Activated CD8-positive, alpha-beta T cell treated with anti-CD3 and anti-CD28 coated beads, Interleukin-2, amount 10 ng/mL, durations not matched to agents 7 days and 5 days (primary cell): ENCODE measurements around the gene ZFR. TPM values are rescaled to one million over a fixed set of nuclear protein-coding genes. Genes with fewer than 3 reads are reported as not detected.
"Not testable (repeated sequence)": the region's sequence is repeated elsewhere in the genome, so short reads cannot be mapped to it uniquely, and the experiment has no call there.

Experiments
- ATAC-seq: fragments of 150-1000 bp; cut with Tn5 transposase; one replicate; pipeline ENCODE4 v1.10.0; 2021; ENCODE audit warnings: moderate library complexity
- CTCF ChIA-PET: fragments of 350-600 bp; sonication (Branson Sonifier 250); formaldehyde crosslinking; loops from one replicate; lab custom pipeline; 2021; ENCODE audit warnings: antibody characterized with exemption; lab: Charles Lee
- POLR2A ChIA-PET: fragments of 350-600 bp; sonication (Branson Sonifier 250); formaldehyde crosslinking; loops from one replicate; lab custom pipeline; 2021; ENCODE audit warnings: antibody characterized with exemption; lab: Charles Lee
- DNase-seq: peaks from one replicate; pipeline ENCODE4 v3.0.0-alpha.2; 2020
- H3K27ac Mint-ChIP-seq: one replicate; pipeline ENCODE4 v1.8.0; 2021; ENCODE audit warnings: mild to moderate bottlenecking, mixed read lengths
- H3K27me3 Mint-ChIP-seq: one replicate; pipeline ENCODE4 v1.8.0; 2021; ENCODE audit warnings: low read depth, mixed read lengths
- H3K36me3 Mint-ChIP-seq: one replicate; pipeline ENCODE4 v1.8.0; 2021; ENCODE audit warnings: low read depth, mixed read lengths
- H3K4me1 Mint-ChIP-seq: one replicate; pipeline ENCODE4 v1.8.0; 2021; ENCODE audit warnings: low read depth, mixed read lengths
- H3K4me3 Mint-ChIP-seq: one replicate; pipeline ENCODE4 v1.8.0; 2021; ENCODE audit warnings: mild to moderate bottlenecking, mixed read lengths
- H3K9me3 Mint-ChIP-seq: one replicate; pipeline ENCODE4 v1.8.0; 2022; ENCODE audit warnings: mixed read lengths; ENCODE audit not compliant: insufficient read depth
- total RNA-seq, 2 experiments: library from RNA; stranded (reverse); gene quantifications; one replicate each; pipeline ENCODE4 v1.2.3, GENCODE V29; 2021

ZFR gene
- total RNA-seq, 2 experiments from 2014 or later, result 46.3 to 48.7 TPM

GRCh38 chr5:32432633-32433032 lies 11.9 kb downstream of the ZFR start:
- H3K27me3 Mint-ChIP-seq, result no peaks in the 10 kb centered on the region

DNA sequence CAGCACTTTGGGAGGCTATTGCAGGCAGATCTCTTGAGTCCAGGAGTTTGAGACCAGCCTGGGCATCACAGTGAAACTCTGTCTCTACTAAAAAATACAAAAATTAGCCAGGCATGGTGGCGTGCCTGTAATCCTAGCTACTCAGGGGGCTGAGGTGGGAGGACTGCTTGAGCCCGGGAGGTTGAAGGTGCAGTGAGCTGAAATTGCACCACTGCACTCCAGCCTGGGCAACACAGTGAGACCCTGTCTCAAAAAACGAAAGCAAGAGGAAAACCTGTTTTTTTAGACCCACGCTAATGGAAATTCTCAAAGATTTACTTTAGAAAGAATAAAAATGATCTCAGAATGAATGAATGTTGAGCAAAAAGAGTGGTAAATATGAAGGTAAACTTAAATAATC lies 13.7 kb downstream of the ZFR start:
- Mint-ChIP-seq H3K4me1 (peaks cover 25% of the 10 kb centered on the region), H3K36me3 (peaks cover 61% of the 10 kb centered on the region), H3K9me3 (peaks cover 14% of the 10 kb centered on the region)
- DNase-seq, H3K27ac Mint-ChIP-seq, POLR2A ChIA-PET, H3K4me3 Mint-ChIP-seq, ATAC-seq, H3K27me3 Mint-ChIP-seq, CTCF ChIA-PET: not testable (repeated sequence)

More at GRCh38 chr5:32432633-32433032, 11.9 kb downstream of the ZFR start:
- CTCF ChIA-PET, result no interaction called here
- Mint-ChIP-seq H3K36me3 (peaks cover 48% of the 10 kb centered on the region), H3K27ac (no peak overlapping the region), H3K4me3 (no peak overlapping the region), H3K9me3 (peaks cover under 1% of the 10 kb centered on the region), H3K4me1 (peaks cover 25% of the 10 kb centered on the region)
- DNase-seq (no peak), ATAC-seq (no peak)
- POLR2A ChIA-PET, result interaction anchor here (1.0 to 2.4 kb wide), 2 partner anchors 10 to 12 kb away, joined by 3 to 8 read pairs; partner anchors contain the start of gene ZFR

GRCh38 chr5:32428426-32428825 lies 16.1 kb downstream of the ZFR start:
- peaks cover 62% of the 10 kb centered on the region for H3K36me3 Mint-ChIP-seq
- DNase-seq (no peak), ATAC-seq (no peak)
- peaks cover 26% of the 10 kb centered on the region for H3K4me1 Mint-ChIP-seq
- H3K4me3 Mint-ChIP-seq, result no peak overlapping the region
- no peak overlapping the region for H3K27ac Mint-ChIP-seq
- CTCF ChIA-PET, result interaction anchor here (0.6 kb wide), 1 partner anchor 544 kb away, joined by 3 read pairs; no protein-coding TSS in a partner anchor
- POLR2A ChIA-PET, result no interaction called here
- no peaks in the 10 kb centered on the region for H3K27me3 Mint-ChIP-seq
- peaks cover 14% of the 10 kb centered on the region for H3K9me3 Mint-ChIP-seq

GRCh38 chr5:32426440-32427151 lies 17.9 kb downstream of the ZFR start:
- Mint-ChIP-seq H3K9me3 (peaks cover 14% of the 10 kb centered on the region), H3K36me3 (peaks cover 56% of the 10 kb centered on the region), H3K4me1 (peaks cover 19% of the 10 kb centered on the region), H3K27me3 (no peaks in the 10 kb centered on the region), H3K27ac (no peak overlapping the region), H3K4me3 (no peak overlapping the region)
- ATAC-seq (no peak), DNase-seq (no peak)
- ChIA-PET CTCF (no interaction called here), POLR2A (no interaction called here)

- Mint-ChIP-seq H3K27me3 (no peaks in the 10 kb centered on the region), H3K27ac (no peak overlapping the region), H3K36me3 (peaks cover 36% of the 10 kb centered on the region), H3K9me3 (peaks cover 14% of the 10 kb centered on the region), H3K4me1 (peaks cover 16% of the 10 kb centered on the region), H3K4me3 (no peak overlapping the region)
- ChIA-PET POLR2A (interaction anchor here (1.1 kb wide), 1 partner anchor 9 kb away, joined by 3 read pairs; no protein-coding TSS in a partner anchor), CTCF (no interaction called here)
- DNase-seq (no peak), ATAC-seq (no peak)
Measured at GRCh38 chr5:32422697-32423096, 21.8 kb downstream of the ZFR start.

- H3K4me1 Mint-ChIP-seq, result peaks cover 16% of the 10 kb centered on the region
- ATAC-seq (no peak), DNase-seq (no peak)
- ChIA-PET POLR2A (no interaction called here), CTCF (interaction anchor here (0.9 to 2.4 kb wide), 2 partner anchors 169 to 193 kb away, joined by 3 to 6 read pairs; no protein-coding TSS in a partner anchor)
- no peak overlapping the region for H3K27ac Mint-ChIP-seq
- peaks cover under 1% of the 10 kb centered on the region for H3K9me3 Mint-ChIP-seq
- no peak overlapping the region for H3K4me3 Mint-ChIP-seq
- H3K36me3 Mint-ChIP-seq, result peaks cover 29% of the 10 kb centered on the region
- no peaks in the 10 kb centered on the region for H3K27me3 Mint-ChIP-seq
Measured at GRCh38 chr5:32421075-32421474, 23.5 kb downstream of the ZFR start.

GRCh38 chr5:32420506-32420905 lies 24.0 kb downstream of the ZFR start:
- no peak overlapping the region for H3K4me3 Mint-ChIP-seq
- no peaks in the 10 kb centered on the region for H3K27me3 Mint-ChIP-seq
- peaks cover 16% of the 10 kb centered on the region for H3K4me1 Mint-ChIP-seq
- ChIA-PET POLR2A (interaction anchor here (1.1 kb wide), 1 partner anchor 14 kb away, joined by 3 read pairs; no protein-coding TSS in a partner anchor), CTCF (interaction anchor here (0.7 to 2.4 kb wide), 3 partner anchors 170 to 193 kb away, joined by 3 to 6 read pairs (median 3); no protein-coding TSS in a partner anchor)
- DNase-seq (no peak), ATAC-seq (no peak)
- H3K36me3 Mint-ChIP-seq, result peaks cover 33% of the 10 kb centered on the region
- no peak overlapping the region for H3K27ac Mint-ChIP-seq
- no peaks in the 10 kb centered on the region for H3K9me3 Mint-ChIP-seq

DNA sequence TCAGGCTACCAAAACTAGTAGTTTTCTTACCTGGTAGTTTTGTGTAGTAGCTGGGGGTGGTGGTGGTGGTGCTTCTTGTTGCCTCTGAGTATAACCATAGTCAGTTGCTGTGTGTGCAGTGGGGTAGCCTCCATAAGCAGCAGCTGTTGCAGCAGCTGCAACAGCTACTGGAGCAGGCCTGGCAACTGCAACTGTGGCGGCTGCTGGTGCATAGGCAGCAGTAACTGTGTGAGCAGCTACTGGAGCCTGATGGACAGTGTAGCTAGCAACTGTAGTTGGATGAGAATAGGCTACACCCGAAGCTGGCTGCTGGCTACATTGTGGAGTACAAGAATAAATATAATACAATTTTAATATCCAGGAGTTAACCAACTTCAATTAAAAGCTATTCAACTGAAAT lies 24.7 kb downstream of the ZFR start:
- Mint-ChIP-seq H3K4me1 (peaks cover 16% of the 10 kb centered on the region), H3K27me3 (no peaks in the 10 kb centered on the region), H3K9me3 (no peaks in the 10 kb centered on the region), H3K36me3 (peaks cover 38% of the 10 kb centered on the region), H3K4me3 (no peak overlapping the region), H3K27ac (no peak overlapping the region)
- POLR2A ChIA-PET, result interaction anchor here (1.1 kb wide), 1 partner anchor 13 kb away, joined by 3 read pairs; no protein-coding TSS in a partner anchor
- no peak for DNase-seq
- CTCF ChIA-PET, result interaction anchor here (0.7 to 2.4 kb wide), 3 partner anchors 12 to 187 kb away, joined by 3 to 6 read pairs (median 3); no protein-coding TSS in a partner anchor
- ATAC-seq, result no peak

GRCh38 chr5:32413466-32414263 lies 30.9 kb downstream of the ZFR start:
- H3K4me1 Mint-ChIP-seq, result peaks cover 3% of the 10 kb centered on the region
- no peak overlapping the region for H3K4me3 Mint-ChIP-seq
- H3K27ac Mint-ChIP-seq, result no peak overlapping the region
- ATAC-seq, result no peak
- CTCF ChIA-PET, result interaction anchor here (1.0 to 1.6 kb wide), 3 partner anchors 15 to 176 kb away, joined by 3 to 4 read pairs (median 3); no protein-coding TSS in a partner anchor
- POLR2A ChIA-PET, result no interaction called here
- H3K36me3 Mint-ChIP-seq, result peaks cover 47% of the 10 kb centered on the region
- H3K27me3 Mint-ChIP-seq, result no peaks in the 10 kb centered on the region
- no peak for DNase-seq
- no peaks in the 10 kb centered on the region for H3K9me3 Mint-ChIP-seq

DNA sequence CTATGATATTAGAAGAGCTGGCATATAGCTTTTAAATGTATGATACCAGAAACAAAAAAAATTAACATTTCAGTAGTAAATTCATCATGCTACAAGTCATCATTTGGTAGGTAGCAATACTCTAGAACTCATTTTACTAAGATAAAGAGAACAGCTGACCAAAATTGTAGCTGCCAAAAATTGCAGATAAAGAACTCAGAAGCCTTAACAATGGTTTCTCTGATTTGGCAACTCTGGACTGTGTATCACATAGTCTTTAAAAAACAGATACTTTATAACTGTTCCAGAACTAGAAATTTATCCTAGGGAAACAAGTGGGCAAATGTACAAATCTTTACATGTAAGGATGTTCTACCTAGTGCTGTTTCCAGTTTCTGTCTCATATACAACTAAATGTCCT lies 33.9 kb downstream of the ZFR start:
- POLR2A ChIA-PET, result no interaction called here

GRCh38 chr5:32406650-32407049 lies 37.9 kb downstream of the ZFR start:
- no peaks in the 10 kb centered on the region for H3K4me1 Mint-ChIP-seq
- H3K27me3 Mint-ChIP-seq, result no peaks in the 10 kb centered on the region
- H3K9me3 Mint-ChIP-seq, result no peaks in the 10 kb centered on the region
- ATAC-seq (no peak), DNase-seq (no peak)
- ChIA-PET CTCF (interaction anchor here (0.6 to 3.2 kb wide), 7 partner anchors 8 to 183 kb away, joined by 3 to 10 read pairs (median 4); no protein-coding TSS in a partner anchor), POLR2A (interaction anchor here (1.0 kb wide), 1 partner anchor 13 kb away, joined by 3 read pairs; no protein-coding TSS in a partner anchor)
- no peak overlapping the region for H3K4me3 Mint-ChIP-seq
- H3K36me3 Mint-ChIP-seq, result peaks cover 43% of the 10 kb centered on the region
- H3K27ac Mint-ChIP-seq, result no peak overlapping the region

More for the DNA sequence above, 33.9 kb downstream of the ZFR start:
- H3K4me3 Mint-ChIP-seq, result no peak overlapping the region
- H3K4me1 Mint-ChIP-seq, result peaks cover 3% of the 10 kb centered on the region
- no peaks in the 10 kb centered on the region for H3K27me3 Mint-ChIP-seq
- no peak overlapping the region for H3K27ac Mint-ChIP-seq
- CTCF ChIA-PET, result interaction anchor here (1.2 kb wide), 1 partner anchor 79 kb away, joined by 4 read pairs; no protein-coding TSS in a partner anchor
- ATAC-seq (no peak), DNase-seq (no peak)
- peaks cover 40% of the 10 kb centered on the region for H3K36me3 Mint-ChIP-seq
- H3K9me3 Mint-ChIP-seq, result no peaks in the 10 kb centered on the region
